CD4-positive, alpha-beta T cell (primary cell): ENCODE data around the gene EIPR1. TPM values are rescaled to one million over a fixed set of nuclear protein-coding genes. Genes with fewer than 3 reads are reported as not detected.
"Not testable (repeated sequence)": the region's sequence is repeated elsewhere in the genome, so short reads cannot be mapped to it uniquely, and the experiment has no call there.

ENCODE experiments used
- ATAC-seq: fragments of 200-7000 bp; cut with Tn5 transposase; one replicate; pipeline ENCODE4 v1.10.0; 2022; ENCODE audit warnings: mild to moderate bottlenecking; ENCODE audit not compliant: poor library complexity
- CTCF ChIA-PET: fragments of 350-600 bp; sonication (Branson Sonifier 250); formaldehyde crosslinking; loops from one replicate; lab custom pipeline; 2021; ENCODE audit warnings: antibody characterized with exemption, inconsistent platforms; lab: Charles Lee
- POLR2A ChIA-PET: fragments of 350-600 bp; sonication (Branson Sonifier 250); formaldehyde crosslinking; loops from one replicate; lab custom pipeline; 2021; ENCODE audit warnings: antibody characterized with exemption, inconsistent platforms; lab: Charles Lee
- DNase-seq, 14 experiments: peaks; one replicate each; pipeline ENCODE4 v3.0.0-alpha.2; 2013 to 2020; ENCODE audit warnings: mixed read lengths in 2 of 14
- H3K27ac ChIP-seq, 2 donors: one replicate each; pipeline versions ENCODE4 v1.5.1 to v1.7.0; 2013; ENCODE audit warnings: low read length in 2 of 2, low read depth in 1 of 2, mild to moderate bottlenecking in 1 of 2
- H3K27me3 ChIP-seq, 2 experiments: 1 replicate in 1 of 2; 2 replicates in 1 of 2; pipeline versions ENCODE4 v1.6.1 to v1.7.0; 2013; ENCODE audit warnings: low read length in 2 of 2, control low read depth in 1 of 2, mild to moderate bottlenecking in 1 of 2, moderate library complexity in 1 of 2; ENCODE audit not compliant: insufficient read depth in 2 of 2, control insufficient read depth in 1 of 2
- H3K36me3 ChIP-seq: one replicate; pipeline ENCODE4 v1.6.1; 2013; ENCODE audit warnings: low read length, control low read depth; ENCODE audit not compliant: insufficient read depth
- H3K4me1 ChIP-seq: one replicate; pipeline ENCODE4 v1.6.1; 2013; ENCODE audit warnings: low read length, control low read depth; ENCODE audit not compliant: insufficient read depth
- H3K4me3 ChIP-seq: one replicate; pipeline ENCODE4 v1.5.1; 2013; ENCODE audit warnings: mild to moderate bottlenecking, low read length, moderate library complexity
- H3K9me3 ChIP-seq, 2 experiments: 1 replicate in 1 of 2; 2 replicates in 1 of 2; pipeline versions ENCODE4 v1.6.1 to v1.7.0; 2013; ENCODE audit warnings: low read length in 2 of 2, mild to moderate bottlenecking in 2 of 2, control low read depth in 1 of 2, moderate library complexity in 1 of 2; ENCODE audit not compliant: control insufficient read depth in 1 of 2, insufficient read depth in 1 of 2
- H3K27ac Mint-ChIP-seq: one replicate; pipeline ENCODE4 v1.8.0; 2020; ENCODE audit warnings: mixed read lengths
- H3K27me3 Mint-ChIP-seq: one replicate; pipeline ENCODE4 v1.8.0; 2021; ENCODE audit warnings: mixed read lengths
- H3K36me3 Mint-ChIP-seq: one replicate; pipeline ENCODE4 v1.8.0; 2021; ENCODE audit warnings: low read depth, mixed read lengths
- H3K4me1 Mint-ChIP-seq: one replicate; pipeline ENCODE4 v1.8.0; 2021; ENCODE audit warnings: low read depth, mixed read lengths
- H3K4me3 Mint-ChIP-seq: one replicate; pipeline ENCODE4 v1.8.0; 2020; ENCODE audit warnings: mild to moderate bottlenecking, mixed read lengths
- H3K9me3 Mint-ChIP-seq: one replicate; pipeline ENCODE4 v1.8.0; 2020; ENCODE audit warnings: mixed read lengths
- CTCF ChIP-seq: fragments of 200-600 bp; IDR thresholded peaks from one replicate; pipeline ENCODE4 v1.8.0; 2022; ENCODE audit warnings: antibody characterized with exemption, mild to moderate bottlenecking
- intact Hi-C, 2 experiments: fragments of 100-400 bp; cut with DNase I in 1 of 2; cut with micrococcal nuclease in 1 of 2; formaldehyde crosslinking; loops; one replicate each; pipeline versions ENCODE4 v1.15.1 to v1.9.0; 2023 to 2025; cut with DNase I, micrococcal nuclease
- total RNA-seq, 174 experiments: library from RNA in 2 of 174; stranded (reverse) in 2 of 174; gene quantifications; one replicate each; pipeline ENCODE4 v1.2.3 and lab custom pipeline; 2021 to 2026

Gene EIPR1
- total RNA-seq, 2 experiments from 2014 or later = 11.0 to 12.4 TPM

DNA sequence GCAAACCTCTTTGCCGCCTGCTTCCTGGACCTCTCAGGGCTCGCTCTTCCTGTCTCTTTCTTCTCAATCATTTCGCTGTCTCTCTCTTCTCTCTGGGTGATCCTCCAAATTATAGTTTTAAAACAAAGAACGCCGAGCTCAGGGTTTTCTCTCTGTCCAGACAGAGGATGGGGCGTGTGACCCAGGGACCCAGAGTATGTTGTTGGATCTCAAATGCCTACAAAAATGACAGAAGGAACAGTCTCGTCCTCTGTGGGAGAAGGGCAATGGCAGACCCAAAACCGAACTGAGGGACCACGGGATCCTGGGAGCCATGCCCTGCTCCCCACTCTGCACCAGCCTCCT, 88.5 kb downstream of the EIPR1 start:
- H3K9me3 ChIP-seq = peaks cover 0 to 20% of the 10 kb centered on the region in 2 experiments
- no peak overlapping the region for H3K27ac ChIP-seq
- Mint-ChIP-seq H3K4me1 (peaks cover 12% of the 10 kb centered on the region), H3K27ac (no peak overlapping the region), H3K36me3 (peaks cover 7% of the 10 kb centered on the region), H3K9me3 (no peaks in the 10 kb centered on the region), H3K4me3 (no peak overlapping the region), H3K27me3 (no peaks in the 10 kb centered on the region)
- TF ChIP-seq CTCF = no peak
- intact Hi-C loops = no loop called here
- no peak overlapping the region for H3K4me3 ChIP-seq
- no peak for DNase-seq
- POLR2A ChIA-PET = no interaction called here
- H3K27me3 ChIP-seq = no peaks in the 10 kb centered on the region
- peaks cover 3% of the 10 kb centered on the region for H3K36me3 ChIP-seq
- CTCF ChIA-PET = no interaction called here
- ATAC-seq = no peak
- no peaks in the 10 kb centered on the region for H3K4me1 ChIP-seq

GRCh38 chr2:3288470-3289170, 89.0 kb downstream of the EIPR1 start:
- H3K27me3 ChIP-seq = no peaks in the 10 kb centered on the region

DNA sequence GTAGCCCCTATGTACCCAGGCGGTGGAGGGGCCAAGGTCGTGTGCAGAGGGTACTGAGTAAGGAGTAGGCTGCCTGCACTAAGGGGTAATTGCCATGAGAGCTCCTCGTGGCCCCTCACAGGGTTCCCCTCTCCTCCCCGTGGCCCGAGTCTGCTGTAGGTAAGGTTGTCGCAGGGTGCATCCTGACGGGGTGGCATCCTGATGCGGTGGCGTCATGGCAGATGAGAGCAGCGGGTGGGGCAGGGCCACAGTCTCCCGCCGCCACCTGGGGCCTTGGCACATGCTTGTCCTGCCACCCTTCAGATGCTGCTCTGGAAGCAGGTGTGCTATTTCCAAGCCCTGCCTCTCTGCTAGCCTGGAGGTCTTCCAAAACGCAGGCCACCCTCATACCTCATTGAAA, 89.7 kb downstream of the EIPR1 start:
- Mint-ChIP-seq H3K27ac (no peak overlapping the region), H3K9me3 (no peaks in the 10 kb centered on the region), H3K27me3 (no peaks in the 10 kb centered on the region), H3K4me3 (no peak overlapping the region), H3K4me1 (peaks cover 10% of the 10 kb centered on the region), H3K36me3 (peaks cover 7% of the 10 kb centered on the region)
- intact Hi-C loops = no loop called here
- Histone ChIP-seq H3K27me3 (no peaks in the 10 kb centered on the region), H3K9me3 (peaks cover 0 to 20% of the 10 kb centered on the region in 2 experiments), H3K4me1 (no peaks in the 10 kb centered on the region), H3K4me3 (no peak overlapping the region), H3K36me3 (peaks cover 3% of the 10 kb centered on the region), H3K27ac (no peak overlapping the region)
- ChIA-PET CTCF (no interaction called here), POLR2A (interaction anchor here (0.7 kb wide), 1 partner anchor 118 kb away, joined by 3 read pairs; no protein-coding TSS in a partner anchor)
- TF ChIP-seq CTCF = no peak
- no peak for ATAC-seq
- no peak for DNase-seq

More at GRCh38 chr2:3288470-3289170, 89.0 kb downstream of the EIPR1 start:
- intact Hi-C loops = no loop called here
- Histone ChIP-seq H3K9me3 (peaks cover 0 to 20% of the 10 kb centered on the region in 2 experiments), H3K27ac (no peak overlapping the region), H3K4me1 (no peaks in the 10 kb centered on the region), H3K36me3 (peaks cover 3% of the 10 kb centered on the region), H3K4me3 (no peak overlapping the region)
- Mint-ChIP-seq H3K27ac (no peak overlapping the region), H3K4me1 (peaks cover 12% of the 10 kb centered on the region), H3K9me3 (no peaks in the 10 kb centered on the region), H3K27me3 (no peaks in the 10 kb centered on the region), H3K36me3 (peaks cover 7% of the 10 kb centered on the region), H3K4me3 (no peak overlapping the region)
- no peak for ATAC-seq
- CTCF ChIA-PET = no interaction called here
- TF ChIP-seq CTCF = no peak
- POLR2A ChIA-PET = no interaction called here
- DNase-seq = no peak

DNA sequence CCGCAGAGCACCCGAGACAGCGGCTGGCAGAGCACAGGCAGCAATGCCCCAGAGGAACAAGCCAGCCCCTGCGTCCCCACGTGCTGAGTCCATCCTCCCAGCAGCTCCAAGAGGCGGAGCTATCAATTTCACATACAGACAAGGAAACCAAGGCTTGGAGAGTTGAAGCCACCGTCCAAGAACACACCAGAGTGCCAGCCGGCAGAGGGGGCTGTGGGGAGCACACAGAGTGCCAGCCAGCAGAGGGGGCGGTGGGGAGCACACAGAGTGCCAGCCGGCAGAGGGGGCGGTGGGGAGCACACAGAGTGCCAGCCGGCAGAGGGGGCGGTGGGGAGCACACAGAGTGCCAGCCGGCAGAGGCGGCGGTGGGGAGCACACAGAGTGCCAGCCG, 91.0 kb downstream of the EIPR1 start:
- H3K27ac Mint-ChIP-seq, DNase-seq, H3K4me1 Mint-ChIP-seq, H3K4me3 Mint-ChIP-seq, H3K27ac ChIP-seq, H3K9me3 Mint-ChIP-seq, H3K4me3 ChIP-seq, ATAC-seq, H3K36me3 ChIP-seq, POLR2A ChIA-PET, H3K4me1 ChIP-seq, H3K27me3 Mint-ChIP-seq, intact Hi-C loops, CTCF ChIA-PET, H3K27me3 ChIP-seq: not testable (repeated sequence)
- H3K9me3 ChIP-seq = peaks cover 0 to 20% of the 10 kb centered on the region in 2 experiments
- peaks cover 12% of the 10 kb centered on the region for H3K36me3 Mint-ChIP-seq
